CD4-positive, alpha-beta T cell treated with Interleukin-17A for 4 hours (primary cell): ENCODE measurements around the gene CREB3.

Experiments used
- DNase-seq: peaks from one replicate; pipeline ENCODE4 v3.0.0-alpha.2; 2020; ENCODE audit warnings: mixed read lengths

Gene CREB3

GRCh38 chr9:35783418-35783817, 51.0 kb downstream of the CREB3 start:
- DNase-seq: no peak
